GM18873 (cell line): ENCODE measurements around the gene WNT6.

Experiments used
- ATAC-seq: cut with Tn5 transposase; IDR thresholded peaks from one replicate; pipeline ENCODE4 v1.9.1; 2021; ENCODE audit warnings: mild to moderate bottlenecking, moderate library complexity, moderate number of reproducible peaks; ENCODE audit not compliant: unreplicated experiment, low FRiP score

WNT6 gene

DNA sequence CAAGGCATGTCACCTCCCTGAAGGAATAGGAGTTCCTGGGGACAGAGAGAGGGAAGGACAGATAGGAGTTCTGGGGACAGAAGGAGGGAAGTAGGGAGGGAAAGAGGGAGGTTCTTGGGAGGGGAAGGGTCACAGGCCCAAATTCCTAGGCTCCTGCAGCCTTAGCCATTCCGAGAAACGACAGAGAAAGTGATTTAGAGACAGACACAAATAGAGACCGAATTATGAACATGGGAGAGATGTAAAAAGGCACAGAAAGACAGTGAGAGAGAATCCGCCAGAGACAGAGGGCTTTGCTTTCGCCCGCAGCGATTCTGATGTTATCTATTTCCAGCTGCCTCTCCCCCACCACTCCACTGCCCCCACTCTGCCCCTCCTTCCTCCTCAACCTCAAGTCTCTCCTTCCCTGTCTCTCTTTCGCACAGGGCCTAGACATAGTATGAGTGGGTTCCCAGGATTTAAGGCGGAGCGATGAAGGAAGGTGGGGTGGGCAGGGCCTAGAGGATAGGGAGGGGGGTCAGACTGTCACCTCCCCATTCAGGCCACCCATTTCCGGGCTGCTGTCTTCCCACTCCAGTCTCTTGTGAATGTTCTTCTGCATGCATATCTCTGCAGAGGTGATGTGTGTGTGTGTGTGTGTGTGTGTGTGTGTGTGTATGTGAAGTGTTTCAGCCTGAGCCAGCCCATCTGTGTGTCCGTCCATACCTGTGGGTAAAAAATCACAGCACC, 3.3 kb upstream of the WNT6 start:
- ATAC-seq, result no peak

DNA sequence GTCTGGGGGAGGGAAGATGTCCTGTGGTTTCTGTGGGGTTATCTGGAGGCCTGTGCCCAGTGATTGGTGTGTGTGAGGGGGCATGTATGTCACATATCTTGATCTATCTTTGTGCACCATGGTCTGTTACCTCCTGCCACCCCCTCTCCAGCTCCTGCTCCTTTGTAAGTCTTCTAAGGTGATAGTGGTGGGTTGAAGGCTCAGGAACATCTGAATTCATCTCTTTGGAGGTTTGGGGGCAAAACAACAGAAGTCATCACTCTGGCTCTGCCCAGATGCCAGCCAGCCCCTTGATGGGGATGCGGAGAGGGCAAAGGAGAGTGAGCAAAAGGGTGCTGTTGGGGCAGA, 2.7 kb upstream of the WNT6 start:
- no peak for ATAC-seq

DNA sequence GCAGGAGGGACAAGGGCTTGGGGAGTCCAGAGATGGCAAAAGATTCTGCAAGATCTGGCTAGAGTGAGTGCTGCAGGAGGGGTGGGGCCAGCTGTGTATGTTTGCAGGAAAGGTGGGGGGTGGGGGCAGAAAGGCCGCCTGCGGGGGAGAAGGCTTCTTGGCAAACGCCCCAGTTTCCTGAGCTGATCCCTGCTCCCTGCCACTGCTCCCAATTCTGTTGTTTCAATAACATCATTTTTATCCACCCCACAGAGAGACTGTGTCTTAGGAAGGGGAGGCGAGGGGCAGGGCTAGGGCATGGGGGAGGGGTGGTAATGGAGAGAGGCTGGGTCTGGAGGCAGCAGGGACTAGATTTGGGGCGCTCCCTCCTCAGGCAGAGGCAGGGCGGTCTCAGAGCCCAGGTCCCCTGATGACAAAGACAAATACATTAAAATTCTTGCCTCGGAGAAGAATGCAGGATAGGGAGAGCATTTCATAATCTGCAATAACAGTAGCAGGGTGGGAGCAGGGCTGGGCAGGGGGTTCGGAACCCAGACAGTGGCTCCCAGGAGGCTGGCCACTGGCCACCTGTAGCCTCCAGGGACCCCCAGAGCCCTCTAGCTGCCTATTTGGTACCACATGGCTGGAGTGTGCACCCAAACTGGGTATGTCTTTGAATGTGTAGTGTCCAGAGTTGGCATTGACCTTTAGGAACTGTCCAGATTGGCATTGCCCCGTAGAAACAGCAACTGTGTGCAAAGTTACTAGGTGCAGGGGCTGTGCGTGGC, 2.1 kb upstream of the WNT6 start:
- no peak for ATAC-seq

DNA sequence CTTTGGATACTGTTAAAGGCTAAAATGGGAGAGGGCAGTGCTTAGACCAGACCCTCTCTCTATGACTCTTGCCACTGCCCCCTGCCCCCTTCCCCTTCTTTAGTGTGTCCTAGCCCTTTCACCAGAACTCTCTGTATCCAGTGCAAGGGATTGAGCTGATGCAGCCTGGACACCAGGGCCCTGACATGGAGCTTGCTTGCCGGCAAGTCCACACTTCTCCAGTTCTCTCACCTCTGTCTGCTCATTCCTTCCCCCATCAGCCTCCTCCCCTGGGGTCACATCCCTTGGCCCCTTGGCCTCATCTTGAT, 1.5 kb upstream of the WNT6 start:
- no peak for ATAC-seq

DNA sequence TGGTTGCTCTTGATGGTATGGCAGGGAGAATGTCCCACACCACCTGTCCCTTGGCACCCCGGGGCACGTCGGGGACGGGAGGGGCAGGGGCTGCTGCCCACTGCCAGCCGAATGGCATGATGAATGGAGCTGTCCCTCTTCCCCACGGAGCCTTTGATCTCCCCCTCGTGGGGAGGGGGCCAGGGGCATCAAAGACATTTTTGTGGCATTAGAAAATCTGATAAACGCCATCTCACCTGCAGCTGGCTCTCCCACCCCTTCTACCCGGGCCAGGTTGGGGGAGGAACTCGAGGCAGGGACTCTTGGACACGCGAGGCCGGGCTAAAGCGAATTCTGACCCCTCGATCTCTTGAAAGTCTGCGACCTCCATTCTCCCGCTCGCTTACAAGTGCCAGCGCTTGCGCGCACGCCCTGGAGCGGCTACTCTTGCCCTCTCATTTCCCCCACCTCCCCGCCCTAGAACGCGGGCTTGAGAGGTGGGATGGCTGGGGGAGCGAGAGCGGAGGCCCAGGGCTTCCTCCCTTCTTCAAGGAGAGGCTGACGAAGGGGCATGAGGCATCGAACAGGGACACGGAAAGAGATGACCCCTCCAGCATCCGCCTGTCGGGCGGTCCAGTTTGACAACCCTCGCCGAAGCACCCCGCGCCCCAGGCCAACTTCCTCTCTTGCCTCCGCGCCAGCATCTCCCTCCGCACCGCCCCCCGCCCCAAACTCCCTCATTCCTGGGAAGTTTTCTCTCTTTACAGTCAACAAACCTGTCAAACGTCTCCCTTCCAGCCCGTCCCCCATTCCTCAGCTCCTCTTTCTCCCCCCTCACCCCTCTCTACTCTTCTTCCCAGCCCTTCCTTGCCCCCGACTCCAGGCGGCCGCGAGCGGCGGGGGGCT, 692 bp upstream of the WNT6 start:
- ATAC-seq, result no peak

DNA sequence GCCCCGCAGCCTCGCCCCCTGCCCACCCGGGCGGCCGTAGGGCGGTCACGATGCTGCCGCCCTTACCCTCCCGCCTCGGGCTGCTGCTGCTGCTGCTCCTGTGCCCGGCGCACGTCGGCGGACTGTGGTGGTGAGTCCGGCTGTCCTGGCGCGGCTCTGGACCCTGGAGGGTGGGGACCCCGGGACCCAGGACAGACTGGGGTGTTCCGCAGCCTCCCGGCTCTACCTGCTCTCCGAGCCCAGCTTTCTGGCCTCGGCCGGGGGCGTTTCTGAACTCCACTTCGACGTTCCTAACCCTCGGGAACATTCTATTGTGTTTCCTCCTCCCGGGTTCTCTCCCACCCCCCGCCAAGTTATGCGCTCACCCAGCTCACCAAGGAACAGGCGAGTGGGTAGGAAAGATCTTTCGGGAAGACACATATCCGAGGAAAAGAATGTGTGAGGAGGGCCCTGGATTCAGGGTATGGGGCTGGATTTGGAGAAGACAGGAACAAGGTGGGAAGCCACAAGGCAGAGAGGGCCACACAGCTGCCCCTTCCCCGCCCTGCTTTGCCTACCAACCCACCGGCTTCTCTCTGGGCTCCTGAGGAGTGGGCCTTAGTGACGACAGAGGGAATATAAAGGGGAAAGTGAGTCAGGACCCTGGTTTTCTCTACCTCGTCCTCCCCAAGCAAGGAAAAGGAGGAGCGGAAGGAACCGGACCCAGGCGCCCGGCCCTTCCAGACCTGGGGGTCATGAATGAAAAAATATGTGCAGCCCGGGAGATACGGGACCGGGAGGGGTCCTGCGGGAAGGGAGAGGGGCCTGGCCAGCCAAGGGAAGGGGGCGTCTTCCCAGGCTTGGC, 605 bp downstream of the WNT6 start:
- no peak for ATAC-seq

DNA sequence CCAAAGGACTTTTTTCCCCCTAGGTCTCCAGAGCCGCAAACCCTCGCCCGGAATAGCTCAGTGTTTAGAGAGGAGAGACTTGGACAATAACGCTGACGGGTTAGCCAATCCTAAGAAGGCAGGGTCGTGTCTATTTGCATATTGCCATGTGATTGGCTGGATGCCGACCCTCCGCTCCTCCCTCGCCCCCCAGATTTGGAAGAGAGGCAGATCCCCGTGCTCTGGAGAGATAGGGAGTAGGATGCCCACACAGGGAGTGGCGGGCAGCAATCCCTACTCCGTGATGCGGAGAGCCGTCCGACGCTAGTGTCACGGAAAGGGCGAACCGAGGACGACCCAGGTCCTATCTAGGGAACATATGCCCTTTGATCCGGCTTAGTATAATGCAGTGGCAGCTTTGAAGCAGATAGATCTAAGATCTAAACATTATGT, 1.4 kb downstream of the WNT6 start:
- no peak for ATAC-seq

DNA sequence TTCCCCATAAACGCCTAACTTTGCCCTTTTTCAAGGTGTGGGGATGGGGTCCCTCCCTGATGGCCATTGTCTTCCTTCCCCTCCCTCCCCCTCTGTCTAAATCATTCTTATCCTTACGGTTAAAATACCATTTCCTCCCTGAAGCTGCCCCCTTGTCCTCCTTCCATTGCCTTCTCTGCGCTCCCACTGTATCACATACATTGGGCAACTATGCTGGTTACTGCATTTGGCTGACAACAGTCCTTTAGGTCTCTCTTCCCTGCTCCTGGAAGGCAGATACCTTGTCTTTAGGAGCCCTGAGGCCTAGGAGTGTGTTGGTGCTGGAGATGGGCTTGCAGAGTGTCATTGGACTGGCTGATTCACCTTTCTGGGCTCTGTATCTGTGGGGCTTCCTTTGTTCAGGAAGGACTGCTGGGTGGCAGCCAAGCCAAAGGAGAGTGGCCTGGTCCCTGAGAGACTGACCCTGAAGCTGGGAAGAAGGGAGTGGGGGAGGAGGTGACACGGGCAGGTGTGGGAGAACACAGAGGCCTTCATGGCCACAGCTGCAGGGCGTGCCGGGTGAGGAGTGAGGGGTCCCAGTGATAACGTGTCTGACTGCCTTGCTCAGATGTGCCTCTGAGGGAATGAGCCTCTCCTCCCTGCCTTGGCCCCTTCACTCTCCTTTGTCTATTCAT, 2.2 kb downstream of the WNT6 start:
- ATAC-seq, result no peak

DNA sequence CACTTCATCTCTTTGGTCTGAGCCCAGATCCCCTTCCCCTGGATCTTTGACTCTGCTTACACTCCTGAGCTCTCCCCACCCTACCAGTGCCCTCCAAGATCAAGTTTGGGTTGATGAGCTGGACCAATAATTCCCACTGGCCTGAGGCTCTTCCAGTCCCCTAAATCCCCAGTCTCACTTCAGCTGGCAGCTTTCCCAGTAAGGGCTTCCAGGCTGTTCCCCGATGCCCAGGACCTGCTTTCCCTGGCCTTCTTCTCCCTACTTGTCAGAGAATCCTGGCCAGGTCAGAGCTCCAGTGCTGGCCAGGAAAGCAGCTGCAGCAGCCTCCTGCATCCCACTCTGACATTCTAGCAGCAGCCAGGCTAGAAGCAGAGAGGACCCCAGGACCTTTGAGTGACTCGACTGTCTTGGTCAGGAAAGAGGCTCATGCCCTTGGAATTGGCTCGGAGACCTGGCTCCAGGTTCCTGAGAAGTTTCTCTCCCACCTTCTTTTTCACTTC, 3.5 kb downstream of the WNT6 start:
- ATAC-seq, result no peak

DNA sequence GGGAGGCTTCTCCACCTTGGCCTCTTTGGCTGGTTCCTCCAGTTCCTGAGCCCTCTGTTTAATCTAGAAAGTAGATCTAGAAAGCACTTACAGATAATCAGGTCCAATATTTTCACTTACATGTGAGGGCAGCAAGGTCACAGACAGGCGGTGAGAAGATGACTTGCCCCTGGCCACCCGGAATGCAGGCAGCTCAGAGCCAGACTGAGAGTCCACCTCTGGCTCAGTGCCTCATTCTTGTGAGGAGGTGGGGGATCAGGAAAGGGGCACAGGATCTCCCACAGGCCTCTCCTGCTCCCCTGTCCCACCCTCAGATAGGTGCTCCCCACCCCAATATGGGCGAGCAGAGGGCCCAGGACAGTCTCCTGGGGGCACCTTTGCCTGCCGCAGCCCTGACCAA, 5.8 kb downstream of the WNT6 start:
- ATAC-seq, result no peak

DNA sequence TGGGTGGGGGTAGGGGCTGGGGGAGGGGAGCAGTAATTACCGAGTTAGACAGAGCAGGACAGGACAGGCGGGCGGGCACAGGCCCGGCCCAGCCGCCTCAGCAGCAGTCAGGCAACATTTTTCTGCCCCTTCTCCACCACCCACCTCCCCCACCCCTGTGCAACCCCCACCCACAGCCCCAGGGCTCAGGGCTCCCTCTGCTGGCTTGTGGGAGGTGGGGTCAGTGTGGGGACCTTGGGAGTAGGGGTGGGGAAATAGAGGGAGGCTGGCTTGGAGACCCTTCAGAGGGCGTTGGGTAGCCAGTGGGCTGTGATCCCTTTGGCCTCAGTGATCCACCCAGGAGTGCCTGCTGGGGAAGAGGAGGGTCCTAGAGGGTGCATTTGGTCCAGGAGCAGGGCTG, 6.4 kb downstream of the WNT6 start:
- ATAC-seq, result no peak

DNA sequence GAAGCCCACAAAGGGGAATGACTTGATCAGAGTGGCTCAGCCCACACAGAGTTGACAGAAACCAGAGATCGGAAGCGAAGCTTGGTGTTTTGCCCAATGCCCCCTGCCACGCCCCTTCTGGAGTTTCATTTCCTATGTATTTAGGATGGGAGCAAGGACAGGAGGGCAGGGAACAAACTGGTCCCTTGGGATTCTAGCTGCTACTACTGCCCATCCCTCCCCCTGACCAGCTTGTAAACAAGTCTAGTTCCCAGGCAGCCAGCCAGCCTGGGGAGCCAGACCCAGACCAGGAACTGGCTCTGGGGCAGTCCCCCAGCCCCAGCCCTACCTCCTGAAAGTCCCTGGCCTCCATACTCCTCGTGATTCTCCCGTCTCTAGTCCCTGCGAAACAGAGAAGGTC, 8.3 kb downstream of the WNT6 start:
- no peak for ATAC-seq

DNA sequence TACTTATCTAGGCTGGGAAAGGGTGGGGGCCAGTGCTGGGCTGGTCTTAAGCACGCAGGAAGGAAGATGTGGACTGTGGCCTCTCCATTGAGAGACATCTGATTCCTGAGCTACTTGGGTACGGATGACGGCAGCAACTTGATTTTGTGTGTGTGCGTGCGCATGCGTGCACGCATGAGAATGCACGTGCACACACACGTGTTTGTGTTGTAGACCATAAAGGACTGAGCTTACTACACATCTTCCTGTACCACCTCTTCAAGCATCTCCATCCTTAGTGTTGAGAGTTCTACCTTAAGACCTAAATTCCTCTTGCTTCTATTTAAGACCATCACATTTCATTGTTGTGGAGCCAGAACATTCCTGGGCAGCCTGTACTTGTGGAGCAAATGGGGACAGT, 9.5 kb downstream of the WNT6 start:
- ATAC-seq, result no peak

DNA sequence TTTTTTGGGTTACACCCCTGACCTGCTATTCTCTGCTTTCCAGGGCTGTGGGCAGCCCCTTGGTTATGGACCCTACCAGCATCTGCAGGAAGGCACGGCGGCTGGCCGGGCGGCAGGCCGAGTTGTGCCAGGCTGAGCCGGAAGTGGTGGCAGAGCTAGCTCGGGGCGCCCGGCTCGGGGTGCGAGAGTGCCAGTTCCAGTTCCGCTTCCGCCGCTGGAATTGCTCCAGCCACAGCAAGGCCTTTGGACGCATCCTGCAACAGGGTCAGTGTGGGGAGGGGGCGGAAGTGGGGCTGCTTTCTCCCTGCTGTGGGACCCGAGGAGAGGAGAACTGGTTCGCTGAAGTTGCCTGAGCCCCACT, 11.4 kb downstream of the WNT6 start:
- ATAC-seq, result no peak

DNA sequence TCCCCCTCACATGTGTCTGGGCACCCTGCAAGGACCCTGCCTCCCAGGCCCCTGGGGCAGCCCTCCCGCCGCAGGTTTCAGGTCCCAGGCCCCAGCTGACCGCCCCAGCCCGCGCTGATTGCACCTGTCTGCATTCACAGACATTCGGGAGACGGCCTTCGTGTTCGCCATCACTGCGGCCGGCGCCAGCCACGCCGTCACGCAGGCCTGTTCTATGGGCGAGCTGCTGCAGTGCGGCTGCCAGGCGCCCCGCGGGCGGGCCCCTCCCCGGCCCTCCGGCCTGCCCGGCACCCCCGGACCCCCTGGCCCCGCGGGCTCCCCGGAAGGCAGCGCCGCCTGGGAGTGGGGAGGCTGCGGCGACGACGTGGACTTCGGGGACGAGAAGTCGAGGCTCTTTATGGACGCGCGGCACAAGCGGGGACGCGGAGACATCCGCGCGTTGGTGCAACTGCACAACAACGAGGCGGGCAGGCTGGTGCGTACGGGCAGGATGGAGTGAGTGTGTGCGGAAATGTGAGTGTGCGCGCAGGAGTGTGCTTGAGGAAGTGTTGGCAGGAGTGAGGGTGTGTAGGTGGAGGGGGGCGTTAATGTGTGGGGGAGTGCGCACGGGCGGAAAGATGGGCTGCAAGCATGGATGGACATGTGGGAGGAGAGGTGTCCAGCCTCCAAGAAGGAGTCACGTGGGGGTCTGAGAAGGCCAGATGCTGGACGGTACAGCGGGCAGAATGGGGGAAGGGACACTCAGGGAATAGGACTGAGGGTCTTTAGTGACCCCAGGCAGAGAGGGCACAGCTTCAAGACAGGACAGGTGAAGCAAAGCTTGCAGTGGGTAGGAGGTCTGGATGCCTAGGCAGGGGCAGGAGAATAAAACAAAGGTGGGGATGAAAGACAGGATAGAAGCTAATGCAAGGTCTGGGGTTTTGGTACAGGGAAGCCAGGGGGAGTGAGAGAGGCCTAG, 12.0 kb downstream of the WNT6 start:
- no peak for ATAC-seq

DNA sequence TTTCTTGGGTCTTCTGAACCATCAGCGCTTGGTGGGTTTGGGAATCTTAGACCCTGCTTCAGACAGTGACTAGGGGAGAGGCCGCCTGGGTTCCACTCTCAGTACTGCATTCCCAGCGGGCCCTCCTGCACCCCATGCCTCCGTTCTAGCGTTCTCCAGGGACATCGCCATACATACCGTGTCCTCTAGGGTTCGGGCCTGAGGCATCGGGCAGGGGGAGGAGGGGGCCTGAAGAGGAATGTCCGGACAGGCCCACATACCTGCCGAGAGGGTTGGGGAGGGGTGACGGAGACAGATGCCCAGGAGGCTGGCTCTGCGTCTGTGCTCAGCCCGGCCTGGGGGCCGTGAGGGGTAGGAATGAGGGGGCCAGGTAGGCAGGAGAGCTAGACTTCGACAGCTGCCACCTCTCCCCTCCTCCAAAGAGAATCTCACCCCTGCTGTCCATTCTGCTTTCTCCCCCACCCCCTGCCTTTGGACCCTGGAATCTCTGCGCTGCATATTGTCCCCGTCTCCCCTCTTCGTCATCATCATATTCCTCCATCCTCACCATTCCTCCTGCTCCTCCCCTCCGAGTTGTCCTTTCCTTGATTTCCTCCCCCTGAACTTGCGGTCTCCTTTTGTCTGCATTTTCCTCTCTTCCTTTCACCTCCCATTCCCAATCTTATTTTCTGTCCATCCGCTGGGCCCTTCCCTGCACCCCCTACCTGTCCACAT, 13.2 kb downstream of the WNT6 start:
- ATAC-seq, result no peak

DNA sequence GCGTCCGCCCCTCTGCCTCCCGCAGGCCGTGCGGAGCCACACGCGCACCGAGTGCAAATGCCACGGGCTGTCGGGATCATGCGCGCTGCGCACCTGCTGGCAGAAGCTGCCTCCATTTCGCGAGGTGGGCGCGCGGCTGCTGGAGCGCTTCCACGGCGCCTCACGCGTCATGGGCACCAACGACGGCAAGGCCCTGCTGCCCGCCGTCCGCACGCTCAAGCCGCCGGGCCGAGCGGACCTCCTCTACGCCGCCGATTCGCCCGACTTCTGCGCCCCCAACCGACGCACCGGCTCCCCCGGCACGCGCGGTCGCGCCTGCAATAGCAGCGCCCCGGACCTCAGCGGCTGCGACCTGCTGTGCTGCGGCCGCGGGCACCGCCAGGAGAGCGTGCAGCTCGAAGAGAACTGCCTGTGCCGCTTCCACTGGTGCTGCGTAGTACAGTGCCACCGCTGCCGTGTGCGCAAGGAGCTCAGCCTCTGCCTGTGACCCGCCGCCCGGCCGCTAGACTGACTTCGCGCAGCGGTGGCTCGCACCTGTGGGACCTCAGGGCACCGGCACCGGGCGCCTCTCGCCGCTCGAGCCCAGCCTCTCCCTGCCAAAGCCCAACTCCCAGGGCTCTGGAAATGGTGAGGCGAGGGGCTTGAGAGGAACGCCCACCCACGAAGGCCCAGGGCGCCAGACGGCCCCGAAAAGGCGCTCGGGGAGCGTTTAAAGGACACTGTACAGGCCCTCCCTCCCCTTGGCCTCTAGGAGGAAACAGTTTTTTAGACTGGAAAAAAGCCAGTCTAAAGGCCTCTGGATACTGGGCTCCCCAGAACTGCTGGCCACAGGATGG, 14.0 kb downstream of the WNT6 start:
- ATAC-seq, result no peak
